GM19468 (cell line): Measurements from ENCODE around the gene RBM3.

ENCODE experiments used
- ATAC-seq: cut with Tn5 transposase; IDR thresholded peaks from one replicate; pipeline ENCODE4 v1.9.1; 2021; ENCODE audit warnings: mild to moderate bottlenecking, moderate library complexity, moderate number of reproducible peaks; ENCODE audit not compliant: unreplicated experiment; ENCODE audit errors: extremely low read depth

RBM3 gene

DNA sequence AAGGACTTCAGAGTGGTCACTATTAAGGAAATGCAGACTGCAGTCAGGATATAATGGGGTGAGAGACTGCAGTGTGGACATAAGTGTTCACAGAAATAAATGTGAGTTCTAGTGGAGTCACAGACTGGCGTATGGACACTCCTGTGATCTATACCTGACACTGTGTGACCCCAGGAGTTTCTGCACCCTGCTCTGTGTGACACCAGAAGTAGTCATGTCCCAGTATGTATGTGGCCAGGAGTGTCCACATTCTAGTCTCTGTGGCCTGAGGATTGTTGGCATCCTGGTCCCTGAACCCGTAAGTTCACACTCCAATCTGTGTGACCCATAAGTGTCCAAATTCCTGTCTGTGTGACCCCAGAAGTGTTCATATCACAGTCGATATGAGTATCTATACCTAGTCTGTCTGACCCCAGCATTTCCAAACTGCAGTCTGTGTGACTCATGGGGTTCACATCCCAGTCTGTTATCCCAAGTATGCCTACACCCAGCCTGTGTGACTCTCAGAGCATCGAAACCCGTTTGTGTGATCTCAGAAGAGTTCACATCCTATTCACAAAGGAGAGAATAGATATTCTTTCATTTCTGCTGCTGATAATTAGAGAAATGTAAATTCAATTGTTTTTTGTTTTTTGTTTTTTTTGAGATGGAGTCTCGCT is 39.3 kb downstream of the RBM3 start:
- no peak for ATAC-seq

DNA sequence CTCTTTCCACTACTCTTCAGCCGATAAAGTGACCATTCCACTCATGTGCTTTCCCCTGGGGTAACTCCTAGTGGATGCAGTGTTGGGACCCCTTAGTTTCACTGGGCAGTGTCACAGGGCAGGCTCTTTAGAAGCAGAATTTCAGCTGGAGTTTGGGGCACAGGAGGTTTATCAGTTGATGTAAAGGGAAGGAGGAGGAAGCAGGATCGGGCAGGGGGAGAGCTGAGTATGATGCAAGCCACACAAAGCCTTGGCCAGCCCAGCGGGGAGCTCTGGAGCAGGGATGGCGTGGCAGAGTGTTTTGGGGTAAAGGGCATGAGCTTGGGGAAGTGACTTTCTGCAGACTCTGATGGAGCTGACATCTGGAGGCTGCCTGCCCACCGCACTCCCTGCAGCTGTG is 42.3 kb downstream of the RBM3 start:
- ATAC-seq = no peak

DNA sequence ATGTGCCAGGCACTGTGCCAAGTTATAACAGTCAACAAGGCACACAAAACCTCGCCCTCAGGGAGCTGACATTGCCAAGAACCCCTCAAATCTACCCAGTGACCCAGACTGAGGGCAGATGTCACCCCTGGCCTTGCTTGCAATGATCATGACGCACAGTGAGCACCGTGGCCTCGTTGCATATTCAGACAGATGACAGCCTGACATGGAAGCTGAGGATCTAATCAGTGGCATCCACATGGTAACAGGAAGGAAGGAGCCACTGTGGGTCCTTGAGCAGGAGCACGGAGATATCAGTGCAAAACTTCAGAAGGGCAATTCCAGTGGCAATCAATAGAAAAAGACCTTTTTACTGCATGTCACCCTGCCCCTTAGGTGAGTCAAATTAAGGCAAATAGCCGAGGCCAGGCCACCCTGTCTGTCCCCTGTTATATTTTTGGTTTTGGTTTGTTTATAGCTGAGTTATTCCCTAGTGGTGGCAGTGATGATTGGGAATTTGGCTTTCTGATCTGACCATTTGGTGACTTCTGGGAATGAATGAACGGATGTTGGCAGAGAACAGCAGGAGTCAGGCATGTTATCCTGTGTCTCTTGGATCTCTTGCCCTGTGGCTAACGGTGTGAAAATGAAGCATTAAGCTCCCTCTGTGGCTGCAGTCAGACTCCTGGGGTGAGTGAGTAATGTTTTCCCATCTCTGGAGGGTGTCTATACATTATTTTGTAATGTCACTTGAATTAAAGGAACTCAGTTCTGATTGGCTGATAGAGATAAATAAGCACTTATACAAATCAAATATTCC is 43.5 kb downstream of the RBM3 start:
- no peak for ATAC-seq

DNA sequence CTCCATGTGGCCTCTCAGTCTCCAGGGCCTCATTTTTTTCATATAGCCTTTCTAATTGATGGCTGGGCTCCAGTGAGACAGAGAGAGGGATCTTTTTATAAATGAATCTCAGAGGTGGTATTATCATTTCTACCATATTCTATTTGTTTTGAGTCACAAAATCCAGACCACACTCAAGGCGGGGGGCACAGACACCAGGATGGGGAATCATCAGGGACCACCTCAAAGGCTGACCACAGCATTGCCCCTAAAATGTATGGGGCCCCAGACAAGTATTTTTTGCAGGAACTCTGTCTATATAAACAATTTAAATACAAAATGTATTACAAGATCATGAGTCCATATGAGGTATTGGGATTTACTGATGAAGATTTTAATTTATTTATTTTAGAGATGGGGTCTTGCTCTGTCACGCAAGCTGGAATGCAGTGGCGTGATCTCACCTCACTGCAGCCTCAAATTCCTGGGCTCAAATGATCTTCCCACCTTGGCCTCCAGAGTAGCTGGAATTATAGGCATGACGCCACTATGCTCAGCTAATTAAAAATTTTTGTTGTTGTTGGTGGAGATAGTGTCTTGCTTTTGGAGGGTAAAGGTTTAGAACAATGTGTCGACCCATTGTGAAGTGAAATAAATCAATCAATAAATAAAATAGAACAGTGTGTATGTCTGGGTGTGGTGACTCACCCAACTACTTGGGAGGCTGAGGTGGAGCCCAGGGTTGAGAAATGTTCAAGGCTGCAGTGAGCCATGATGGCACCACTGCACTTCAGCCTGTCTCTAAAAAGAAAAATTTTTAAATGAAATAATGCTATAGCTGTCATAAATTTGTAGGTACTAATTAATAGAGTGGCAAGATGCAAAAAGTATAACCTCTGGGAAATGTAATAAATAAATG is 52.4 kb downstream of the RBM3 start:
- ATAC-seq = no peak
